Activated T-cell treated with anti-CD3 and anti-CD28 coated beads for 1 hour (primary cell): ENCODE results near the gene ZMYND8.
"Not testable (repeated sequence)": the region's sequence is repeated elsewhere in the genome, so short reads cannot be mapped to it uniquely, and the experiment has no call there.

Source experiments
- DNase-seq: peaks from one replicate; pipeline ENCODE4 v3.0.0-alpha.2; 2020; ENCODE audit warnings: low read depth

Gene ZMYND8

DNA sequence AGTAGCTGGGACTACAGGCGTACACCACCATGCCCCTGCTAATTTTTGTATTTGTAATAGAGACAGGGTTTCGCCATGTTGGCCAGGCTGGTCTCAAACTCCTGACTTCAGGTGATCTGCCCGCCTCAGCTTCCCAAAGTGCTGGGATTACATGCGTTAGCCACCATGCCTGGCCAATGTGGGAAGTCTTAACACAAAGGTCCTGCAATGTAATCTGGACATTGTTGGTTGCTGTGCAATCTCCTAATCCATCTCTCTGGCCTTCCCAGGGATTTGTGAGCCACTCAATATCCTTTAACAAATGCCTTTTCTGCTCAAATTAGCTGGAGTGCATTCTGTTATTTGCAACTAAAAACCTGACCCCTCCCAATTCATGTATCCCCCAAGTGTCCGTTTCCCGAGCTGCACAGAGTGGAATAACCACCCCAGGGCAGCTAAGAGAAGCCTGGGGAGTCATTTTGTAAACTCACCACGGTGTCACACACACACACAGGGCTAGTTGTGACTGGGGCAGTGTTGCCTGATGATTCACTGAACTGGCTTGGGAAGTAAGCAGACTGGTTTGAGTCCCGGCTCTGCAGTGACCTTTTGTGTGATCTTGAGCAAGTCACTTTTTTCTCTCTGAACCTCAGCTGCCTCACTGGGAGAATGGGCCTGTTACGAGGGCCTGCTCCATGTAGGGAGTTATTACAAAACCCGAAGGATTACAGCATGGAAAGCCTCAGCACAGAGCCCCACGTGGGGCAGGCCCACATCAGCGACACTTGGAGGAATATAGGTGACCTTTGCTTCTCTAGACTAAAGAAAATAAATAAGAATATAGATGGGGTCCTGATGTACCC lies 152.3 kb downstream of the ZMYND8 start:
- DNase-seq, result no peak

DNA sequence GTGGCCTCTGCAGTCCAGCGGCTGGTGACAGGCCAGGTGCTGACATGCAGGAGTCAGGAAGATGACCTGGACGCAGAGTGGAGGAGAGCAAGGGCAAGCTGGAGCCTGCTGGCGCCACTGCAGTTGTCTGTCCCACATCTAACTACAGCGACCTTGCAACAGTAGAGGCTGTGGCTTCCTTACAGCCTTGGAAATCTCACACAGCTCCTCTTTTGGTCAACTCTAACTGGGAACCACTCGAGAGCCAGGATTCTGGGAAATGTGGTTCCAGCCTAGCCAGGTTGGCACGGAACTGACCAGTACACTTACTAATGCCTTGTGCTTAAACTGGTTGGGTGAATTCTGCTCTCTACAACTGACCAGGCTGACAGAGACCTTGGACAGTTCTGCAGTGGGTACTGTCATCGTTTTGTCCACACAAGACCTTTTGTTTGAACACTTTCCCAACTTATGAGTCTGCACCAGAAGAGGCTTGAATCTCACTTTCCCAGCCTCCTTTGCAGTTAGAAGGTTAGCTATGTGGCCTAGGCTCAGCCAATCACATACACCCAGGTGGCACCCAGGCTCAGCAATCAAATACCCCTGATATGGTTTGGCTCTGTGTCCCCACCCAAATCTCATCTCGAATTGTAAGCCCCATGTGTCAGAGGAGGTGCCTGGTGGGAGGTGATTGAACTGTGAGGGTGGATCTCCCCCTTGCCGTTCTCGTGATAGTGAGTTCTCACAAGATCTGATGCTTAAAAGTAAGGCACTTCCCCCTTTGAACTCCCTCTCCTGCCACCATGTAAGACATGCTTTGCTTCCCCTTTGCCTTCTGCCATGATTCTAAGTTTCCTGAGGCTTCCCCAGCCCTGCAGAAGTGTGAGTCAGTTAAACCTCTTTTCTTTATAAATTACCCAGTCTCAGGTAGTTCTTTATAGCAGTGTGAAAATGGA lies 153.5 kb downstream of the ZMYND8 start:
- DNase-seq, result no peak

DNA sequence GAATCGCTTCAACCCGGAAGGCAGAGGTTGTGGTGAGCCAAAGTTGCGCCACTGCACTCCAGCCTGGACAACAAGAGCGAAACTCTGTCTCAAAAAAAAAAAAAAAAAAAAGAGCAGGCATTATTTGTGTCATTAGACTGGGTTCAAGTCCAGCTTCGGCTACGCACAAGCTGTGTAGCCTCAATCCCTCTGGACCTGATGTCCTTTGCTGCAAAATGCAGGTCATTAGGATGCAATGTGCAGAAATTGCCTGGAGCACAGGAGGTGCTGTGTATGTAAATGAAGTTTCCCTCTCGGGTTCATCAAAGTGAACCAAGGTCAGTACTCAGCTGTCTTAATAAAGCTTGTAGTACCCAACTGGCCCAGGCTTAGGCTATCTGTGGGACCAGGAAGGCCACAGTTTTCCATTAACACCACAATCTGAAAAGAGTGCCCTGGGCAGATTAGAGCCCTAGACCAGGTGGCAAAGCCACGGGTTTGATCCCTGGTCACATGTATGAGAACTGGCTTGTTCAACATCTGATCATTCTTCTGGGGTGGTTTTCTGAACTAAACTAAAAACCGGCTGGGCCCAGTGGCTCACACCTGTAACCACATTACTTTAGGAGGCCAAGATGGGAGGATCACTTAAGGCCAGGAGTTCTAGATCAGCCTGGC lies 155.3 kb downstream of the ZMYND8 start:
- no peak for DNase-seq

DNA sequence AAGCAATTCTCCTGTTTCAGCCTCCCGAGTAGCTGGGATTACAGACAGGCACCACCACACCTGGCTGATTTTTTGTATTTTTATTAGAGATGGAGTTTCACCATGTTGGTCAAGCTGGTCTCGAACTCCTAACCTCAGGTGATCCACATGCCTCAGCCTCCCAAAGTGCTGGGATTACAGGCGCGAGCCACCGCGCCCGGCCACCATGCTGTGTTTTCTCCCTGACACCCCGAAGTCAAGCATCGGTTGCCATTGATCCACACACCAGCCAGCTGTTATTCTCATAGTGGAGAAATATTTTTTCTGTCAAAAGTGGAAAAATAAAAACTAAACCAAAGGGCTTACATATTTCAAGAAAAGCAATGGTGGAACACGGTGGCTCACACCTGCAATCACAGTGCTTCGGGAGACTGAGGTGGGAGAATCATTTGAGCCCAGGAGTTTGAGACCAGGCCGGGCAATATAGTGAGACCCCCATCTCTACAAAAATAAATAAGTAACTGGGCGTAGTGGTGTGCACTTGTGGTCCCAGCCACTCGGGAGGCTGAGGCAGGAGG lies 157.4 kb downstream of the ZMYND8 start:
- no peak for DNase-seq

DNA sequence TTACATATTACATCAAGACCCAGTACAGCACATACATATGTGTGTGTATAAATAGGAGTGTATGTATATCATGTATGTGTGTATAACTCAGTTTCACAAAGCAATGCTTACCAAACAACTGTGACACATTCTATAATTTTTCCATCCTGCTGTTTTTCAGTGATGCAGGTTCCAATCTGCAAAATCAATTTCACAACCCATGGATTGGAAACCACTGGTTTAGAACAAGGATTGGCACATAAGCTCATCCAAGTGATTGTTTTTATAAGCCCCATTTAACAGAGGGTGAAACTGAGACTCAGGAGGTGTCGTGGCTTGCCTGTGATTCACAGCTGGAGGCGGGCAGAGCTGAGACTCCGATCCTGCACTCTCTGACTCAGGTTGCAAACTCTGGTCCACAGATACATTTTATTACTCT lies 158.2 kb downstream of the ZMYND8 start:
- no peak for DNase-seq

DNA sequence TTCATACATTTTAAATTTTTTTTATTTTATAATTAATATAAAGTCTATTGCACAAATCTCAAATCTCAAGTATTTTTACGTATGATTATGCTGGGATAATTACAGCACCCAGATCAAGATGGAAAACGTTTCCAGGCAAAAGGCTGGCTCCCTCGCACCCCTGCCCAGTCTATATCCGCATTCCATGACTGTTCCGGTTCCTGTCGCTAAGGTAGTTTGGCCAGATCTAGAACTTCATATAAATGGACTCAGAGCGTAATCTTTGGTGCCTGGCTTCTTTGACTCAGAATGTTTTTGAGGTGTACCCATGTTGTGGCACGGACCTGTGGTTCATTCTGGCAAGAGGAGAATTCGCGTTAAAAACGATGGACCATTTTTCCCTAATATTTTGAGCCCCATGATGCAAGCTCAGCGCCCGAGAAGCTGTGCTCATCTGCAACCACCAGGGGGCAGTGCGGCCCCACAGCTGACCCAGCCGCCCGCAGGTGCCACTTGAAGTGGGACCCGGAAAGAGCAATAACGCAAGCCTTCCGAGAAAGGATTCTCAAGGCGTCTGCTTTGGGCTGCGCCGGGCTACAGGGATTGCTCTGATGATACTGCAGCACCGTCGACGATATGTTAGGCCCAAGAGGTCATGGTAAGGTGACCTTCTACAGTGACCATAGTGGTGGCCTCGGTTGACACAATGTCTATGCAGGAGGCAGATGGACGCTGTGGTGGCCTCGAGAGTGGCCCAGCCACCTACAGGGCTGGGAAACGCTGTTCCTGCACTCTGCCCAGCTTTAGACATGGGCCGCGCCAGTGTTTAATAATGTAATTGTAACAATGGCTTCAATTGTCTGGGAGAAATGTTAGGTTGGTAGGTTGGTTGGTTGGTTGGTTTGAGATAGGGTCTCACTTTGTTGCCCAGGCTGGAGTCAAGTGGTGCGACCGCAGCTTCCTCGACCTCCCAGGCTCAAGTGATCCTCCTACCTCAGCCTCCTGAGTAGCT lies 160.1 kb downstream of the ZMYND8 start:
- DNase-seq, result peak; percentile 66

DNA sequence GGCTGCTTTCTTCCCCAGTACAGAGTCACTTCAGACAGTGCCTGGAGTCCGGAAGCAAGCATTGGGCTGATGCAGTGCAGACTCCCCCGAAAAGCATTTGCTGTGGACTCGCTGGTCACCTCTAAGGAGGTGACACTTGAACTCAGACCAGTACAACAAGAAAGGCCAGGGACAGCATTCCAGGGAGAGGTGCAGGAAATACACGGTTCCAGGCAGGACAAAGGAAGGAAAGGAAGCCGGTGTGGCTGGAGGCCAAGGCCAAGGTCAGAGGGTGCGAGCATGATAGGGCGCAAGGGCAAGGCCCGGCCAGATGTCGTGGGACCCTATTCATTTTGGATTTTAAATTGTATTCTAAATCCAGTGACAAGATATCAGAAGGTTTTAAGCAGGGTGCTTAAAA lies 160.9 kb downstream of the ZMYND8 start:
- DNase-seq, result no peak

DNA sequence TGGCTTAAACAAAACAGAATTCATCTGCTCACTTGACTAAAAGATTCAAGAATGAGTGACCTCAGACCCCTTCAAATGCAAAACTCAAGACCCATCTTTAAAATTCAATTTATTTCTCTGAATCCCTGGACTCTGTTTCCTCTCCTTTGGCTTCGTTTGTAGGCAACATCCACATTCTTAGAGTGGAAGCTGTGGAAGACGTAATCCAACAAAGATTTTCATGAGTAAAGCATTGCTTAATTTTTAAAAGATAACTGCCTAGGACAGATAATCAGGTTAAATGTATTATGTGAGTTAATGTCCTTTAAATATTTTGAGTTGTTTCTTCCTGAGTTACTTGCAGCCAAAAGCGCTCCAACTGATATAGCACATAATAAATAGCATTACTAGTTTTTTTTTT lies 164.5 kb downstream of the ZMYND8 start:
- DNase-seq, result no peak

DNA sequence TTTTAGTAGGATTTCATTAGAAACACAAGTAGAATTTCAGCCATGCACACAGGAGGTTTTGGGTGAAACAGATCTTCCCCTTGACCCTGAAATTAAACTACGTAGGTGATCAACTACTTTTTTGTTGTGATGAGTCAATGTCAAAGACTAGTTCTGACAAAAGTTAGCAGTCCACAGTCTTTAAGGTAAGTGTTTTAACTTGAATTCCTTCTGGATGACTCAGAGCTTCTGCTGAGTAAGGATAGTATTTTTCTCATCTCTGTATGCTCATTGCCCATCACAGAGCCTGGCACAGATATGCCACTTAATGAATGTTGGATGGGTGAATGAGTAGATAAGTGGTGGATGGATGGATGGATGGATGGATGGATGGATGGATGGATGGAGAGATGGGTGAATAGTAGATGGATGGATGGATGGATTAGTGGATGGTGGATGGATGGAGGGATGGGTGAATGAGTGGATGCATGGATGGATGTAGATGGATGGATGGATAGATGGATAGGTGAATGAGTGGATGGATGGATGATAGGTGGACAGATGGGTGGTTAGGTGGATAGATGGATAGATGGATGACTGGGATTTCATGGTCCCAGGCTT lies 165.3 kb downstream of the ZMYND8 start:
- no peak for DNase-seq

DNA sequence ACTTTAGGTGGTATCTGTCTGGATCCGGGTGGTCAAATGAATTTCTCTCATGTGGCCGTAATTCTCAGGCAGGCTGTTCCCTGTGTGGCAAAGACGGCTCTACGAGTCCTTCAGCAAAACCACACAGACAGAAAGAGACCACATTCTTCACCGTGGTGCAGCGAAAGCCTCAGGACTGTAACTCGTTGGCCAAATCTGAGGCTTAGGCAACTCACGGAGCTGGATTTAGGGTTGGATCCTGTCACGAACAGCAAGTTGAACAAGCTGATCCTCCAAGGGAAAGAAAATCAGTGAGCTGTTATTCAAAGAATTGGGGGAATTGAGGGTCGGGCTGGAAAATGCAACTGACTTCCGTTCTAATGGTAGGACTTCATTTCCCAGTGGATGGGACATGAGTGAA lies 167.4 kb downstream of the ZMYND8 start:
- no peak for DNase-seq

DNA sequence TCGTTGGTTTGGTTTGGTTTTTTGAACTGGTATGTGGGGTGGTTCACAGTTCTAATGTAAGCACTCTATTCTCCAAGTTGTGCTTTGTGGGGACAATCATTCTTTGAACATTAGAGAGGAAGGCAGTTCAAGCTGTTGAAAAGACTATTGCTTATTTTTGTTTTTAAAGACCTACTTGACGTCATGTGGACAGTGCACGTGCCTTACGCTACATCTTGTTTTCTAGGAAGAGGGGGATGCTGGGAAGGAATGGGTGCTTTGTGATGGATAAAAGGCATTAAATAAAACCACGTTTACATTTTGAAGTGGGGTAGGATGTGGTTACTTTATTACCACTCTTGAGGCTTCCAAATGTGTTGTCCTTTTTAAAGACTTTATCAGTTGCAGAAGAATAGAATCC lies 168.0 kb downstream of the ZMYND8 start:
- DNase-seq, result no peak

DNA sequence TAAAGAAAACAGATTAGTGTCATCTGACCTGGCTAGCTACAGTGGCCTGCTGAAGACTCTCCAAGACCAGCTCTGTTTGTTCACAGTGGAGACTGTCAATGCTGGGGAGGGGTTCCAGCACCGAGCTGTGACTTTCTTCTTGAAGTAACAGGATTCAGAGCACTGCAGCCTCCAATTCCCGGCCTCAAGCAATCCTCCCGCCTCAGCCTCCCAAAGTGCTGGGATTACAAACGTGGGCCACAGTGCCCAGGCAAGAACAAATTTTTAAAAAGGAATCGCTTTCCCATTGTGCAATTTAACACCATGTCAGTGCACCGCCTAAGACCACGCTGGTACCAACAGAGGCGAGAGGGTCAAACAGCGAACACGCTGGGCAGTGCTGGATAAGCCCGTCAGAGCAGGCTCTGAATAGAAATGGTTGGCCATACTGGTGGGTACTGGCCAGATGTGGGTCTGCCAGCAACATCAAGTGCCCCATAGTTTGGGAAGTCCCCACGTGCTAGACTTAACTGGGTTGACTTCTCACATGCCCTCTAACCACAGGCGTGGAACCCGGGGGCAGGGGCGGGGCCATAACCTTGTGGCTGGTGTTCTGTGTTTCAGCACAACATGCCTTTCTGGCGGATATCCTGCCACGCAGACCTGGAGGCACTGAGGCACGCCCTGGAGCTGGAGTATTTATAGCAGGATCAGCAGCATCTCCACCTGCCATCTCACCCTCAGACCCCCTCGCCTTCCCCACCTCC lies 168.9 kb downstream of the ZMYND8 start:
- DNase-seq, result no peak

DNA sequence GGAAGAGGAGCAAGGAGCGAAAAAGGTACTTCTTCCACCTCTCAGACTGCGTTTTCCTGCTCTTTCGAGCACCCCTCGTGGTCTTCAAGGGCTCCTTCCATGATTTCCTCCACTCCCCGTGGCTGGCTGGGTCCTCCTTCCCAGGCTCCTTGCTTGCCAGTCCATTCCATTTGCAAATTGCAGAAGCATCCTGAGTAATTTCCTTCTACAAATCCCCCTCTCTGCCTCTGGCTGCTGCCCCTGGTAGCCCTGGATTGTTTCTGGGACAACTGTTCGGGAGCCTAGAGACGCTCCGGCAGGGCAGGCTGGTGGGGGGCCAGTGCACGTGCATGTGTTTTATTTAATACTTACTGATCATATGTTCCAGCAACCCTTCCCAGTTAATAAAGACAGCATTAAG lies 173.1 kb downstream of the ZMYND8 start:
- no peak for DNase-seq

DNA sequence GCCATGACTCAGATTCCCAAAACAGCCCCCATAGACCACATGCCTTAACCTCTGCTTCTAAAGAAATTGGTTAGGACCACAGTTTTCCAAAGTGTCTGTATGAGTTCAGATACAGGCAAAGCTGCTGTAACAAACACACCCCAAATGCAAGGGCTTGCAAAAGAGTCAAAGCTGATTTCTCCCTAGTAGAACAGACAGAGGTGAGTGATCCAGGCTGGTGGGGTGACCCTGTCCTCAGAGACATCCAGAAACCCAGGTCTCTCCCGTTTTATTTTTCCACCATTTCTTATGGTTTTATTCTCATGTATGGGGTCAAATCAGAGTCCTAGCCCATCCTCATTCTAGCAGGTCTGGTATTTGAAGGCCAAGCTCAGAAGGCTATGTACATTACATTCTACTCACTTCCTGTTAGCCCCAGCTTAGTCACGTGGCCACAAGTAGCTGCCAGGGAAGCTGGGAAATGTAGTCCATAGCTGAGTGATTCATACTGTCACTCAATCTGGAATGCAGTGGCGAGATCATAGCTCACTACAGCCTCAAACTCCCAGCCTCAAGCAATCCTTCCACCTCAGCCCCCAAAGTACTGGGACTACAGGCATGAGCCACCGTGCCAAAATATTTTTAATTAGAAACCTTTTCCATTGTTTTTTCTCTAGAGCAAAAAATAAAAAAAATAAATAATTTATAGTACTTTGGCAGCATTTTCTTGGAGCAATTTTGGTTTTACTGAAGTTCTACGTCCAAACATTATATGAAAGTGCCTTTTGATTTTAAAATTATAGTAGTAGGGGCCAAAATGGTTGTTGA lies 175.2 kb downstream of the ZMYND8 start:
- DNase-seq, result no peak

DNA sequence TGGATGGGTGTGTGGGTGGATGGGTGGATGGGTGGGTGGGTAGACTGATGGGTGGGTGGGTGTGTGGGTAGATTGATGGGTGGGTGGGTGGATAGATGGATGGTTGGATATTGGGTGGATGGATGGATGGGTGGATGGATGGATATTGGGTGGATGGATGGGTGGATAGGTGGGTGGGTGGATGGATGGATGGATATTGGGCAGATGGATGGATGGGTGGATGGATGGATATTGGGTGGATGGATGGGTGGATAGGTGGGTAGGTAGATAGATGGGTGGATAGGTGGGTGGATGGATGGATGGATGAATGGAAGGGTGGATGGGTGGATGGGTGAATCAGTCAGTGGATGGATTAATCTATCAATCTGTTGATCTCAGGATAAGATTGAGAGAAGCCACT lies 177.2 kb downstream of the ZMYND8 start:
- no peak for DNase-seq

DNA sequence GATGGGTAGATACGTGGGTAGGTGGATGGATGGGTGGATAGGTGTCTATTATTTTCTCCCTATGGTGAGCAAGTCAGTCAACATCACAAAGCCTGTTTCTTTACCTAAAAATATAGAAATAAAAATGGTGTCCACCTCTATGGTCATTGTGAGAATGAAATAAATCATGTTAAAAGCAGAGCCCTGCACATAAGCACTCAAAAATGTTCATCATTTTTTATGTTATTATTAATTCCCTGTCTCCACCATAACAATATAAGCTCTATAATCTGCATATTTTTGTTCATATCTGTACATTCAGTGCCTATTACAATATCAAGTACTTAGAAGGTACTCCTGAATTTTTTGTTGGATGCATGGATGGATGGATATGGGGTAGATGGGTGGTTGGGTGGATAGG lies 177.6 kb downstream of the ZMYND8 start:
- DNase-seq, result no peak

DNA sequence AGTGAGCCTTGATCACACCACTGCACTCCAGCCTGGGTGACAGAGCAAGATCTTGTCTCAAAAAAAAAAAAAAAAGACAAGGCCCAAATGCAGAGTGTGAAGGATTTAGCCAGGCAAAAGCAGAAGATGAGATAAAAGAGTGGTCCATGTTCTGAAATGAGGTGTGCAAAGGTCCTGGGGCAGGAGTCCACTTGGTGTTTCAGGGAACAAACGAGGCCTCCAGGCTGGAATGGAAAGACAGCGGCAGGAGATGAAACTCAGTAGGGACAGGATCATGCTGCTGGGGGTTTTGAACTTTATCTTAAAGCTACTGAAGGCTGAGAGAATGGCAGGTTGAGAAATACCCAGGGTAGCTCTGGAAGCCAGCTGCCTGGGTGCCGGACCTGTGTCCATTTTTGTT lies 178.2 kb downstream of the ZMYND8 start:
- DNase-seq, result no peak

DNA sequence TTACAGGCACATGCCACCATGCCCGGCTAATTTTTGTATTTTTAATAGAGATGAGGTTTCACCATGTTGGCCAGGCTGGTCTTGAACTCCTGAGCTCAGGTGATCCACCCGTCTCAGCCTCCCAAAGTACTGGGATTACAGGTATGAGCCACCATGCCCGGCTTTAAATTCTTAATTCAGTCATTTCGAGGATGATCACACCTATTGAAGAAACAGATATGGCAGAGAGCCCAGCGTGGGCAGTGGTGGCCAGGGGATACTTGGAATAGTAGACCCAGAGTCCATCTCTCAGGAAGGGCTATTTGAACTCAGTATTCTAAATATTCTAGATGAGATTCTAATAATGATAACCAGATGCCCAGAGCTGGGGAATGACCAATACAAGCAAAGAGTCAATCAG lies 180.3 kb downstream of the ZMYND8 start:
- DNase-seq, result not testable (repeated sequence)

DNA sequence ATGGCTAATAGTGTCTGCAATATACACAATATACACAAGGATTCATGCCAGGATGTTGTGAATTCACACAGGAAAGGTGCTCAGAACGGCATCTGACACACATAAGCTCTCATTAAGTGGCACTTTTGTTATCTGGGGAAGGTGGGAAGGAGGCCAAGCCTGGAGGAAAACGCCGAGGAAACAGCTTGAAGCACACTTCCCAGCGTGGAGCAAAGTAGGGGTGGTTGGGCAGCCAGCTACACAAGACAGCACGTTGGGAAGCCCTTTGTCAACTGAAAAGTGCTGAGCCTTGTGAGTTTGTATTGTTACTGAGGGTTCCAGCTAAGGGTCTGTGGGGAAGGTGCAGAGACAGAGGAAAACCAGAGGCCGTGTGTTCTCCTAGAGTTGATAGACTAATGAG lies 181.0 kb downstream of the ZMYND8 start:
- no peak for DNase-seq
